ENCODE measurements around the gene ADAMTS19. TPM values are rescaled to one million over a fixed set of nuclear protein-coding genes. Genes with fewer than 3 reads are reported as not detected.

The ADAMTS19 gene
- total and polyA plus RNA-seq, 12 donors = 0.15 to 1.3 (median 0.43) TPM

DNA sequence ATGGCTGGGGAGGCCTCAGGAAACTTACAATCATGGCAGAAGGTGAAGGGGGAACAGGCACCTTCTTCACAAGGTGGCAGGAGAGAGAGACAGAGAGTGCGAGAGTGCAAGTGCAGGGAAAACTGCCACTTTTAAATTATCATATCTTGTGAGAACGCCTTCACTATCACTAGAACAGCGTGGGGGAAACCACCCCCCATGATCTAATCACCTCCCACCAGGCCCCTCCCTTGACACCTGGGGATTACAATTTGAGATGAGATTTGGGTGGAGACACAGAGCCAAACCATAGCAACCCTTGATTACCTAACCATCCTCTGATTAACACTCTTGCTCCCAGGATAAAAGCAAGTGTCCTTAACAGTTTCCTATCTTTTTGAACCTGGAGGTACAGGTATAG lies 21.1 kb downstream of the ADAMTS19 start:
- intact Hi-C loops (cut with DNase I) = no loop called here
- peaks cover 0 to 9% (median 0%) of the 10 kb centered on the region in 9 donors for H3K4me1 ChIP-seq

DNA sequence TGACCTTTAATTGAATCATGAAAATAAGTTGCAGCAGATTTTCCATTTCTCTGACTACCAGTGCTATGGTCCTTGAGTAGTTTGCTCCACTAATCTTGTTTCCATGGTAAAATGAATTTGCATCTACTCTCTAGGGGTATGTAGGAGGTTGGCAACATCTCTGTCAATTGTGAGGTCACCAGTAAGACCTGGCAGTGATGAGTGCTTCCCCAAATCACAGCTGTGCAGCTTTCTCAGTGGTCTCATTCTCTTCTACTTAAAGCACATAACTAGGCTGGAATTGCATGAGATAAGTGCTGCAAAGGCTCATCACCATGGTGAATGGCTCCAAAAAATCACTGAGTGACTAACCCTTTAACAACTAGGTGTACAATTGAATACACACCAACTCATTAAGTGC lies 36.3 kb downstream of the ADAMTS19 start:
- Histone ChIP-seq H3K4me3 (no peak overlapping the region), H3K9me3 (no peaks in the 10 kb centered on the region), H3K27me3 (no peaks in the 10 kb centered on the region), H3K27ac (peak overlapping the region in 3 of 10 donors; percentile 40 to 55 (median 43)), H3K4me1 (no peaks in the 10 kb centered on the region), H3K36me3 (no peaks in the 10 kb centered on the region)
- peak; percentile 61 to 95 (median 82) for ATAC-seq
- peak in 1 of 2 donors; percentile 34 for DNase-seq
- intact Hi-C loops (cut with DNase I) = no loop called here
- TF ChIP-seq, protein P1, sequence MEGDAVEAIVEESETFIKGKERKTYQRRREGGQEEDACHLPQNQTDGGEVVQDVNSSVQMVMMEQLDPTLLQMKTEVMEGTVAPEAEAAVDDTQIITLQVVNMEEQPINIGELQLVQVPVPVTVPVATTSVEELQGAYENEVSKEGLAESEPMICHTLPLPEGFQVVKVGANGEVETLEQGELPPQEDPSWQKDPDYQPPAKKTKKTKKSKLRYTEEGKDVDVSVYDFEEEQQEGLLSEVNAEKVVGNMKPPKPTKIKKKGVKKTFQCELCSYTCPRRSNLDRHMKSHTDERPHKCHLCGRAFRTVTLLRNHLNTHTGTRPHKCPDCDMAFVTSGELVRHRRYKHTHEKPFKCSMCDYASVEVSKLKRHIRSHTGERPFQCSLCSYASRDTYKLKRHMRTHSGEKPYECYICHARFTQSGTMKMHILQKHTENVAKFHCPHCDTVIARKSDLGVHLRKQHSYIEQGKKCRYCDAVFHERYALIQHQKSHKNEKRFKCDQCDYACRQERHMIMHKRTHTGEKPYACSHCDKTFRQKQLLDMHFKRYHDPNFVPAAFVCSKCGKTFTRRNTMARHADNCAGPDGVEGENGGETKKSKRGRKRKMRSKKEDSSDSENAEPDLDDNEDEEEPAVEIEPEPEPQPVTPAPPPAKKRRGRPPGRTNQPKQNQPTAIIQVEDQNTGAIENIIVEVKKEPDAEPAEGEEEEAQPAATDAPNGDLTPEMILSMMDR (IDR thresholded peaks at IDR 0.05) = no peak

More for the DNA sequence above, 21.1 kb downstream of the ADAMTS19 start:
- no peak overlapping the region for H3K4me3 ChIP-seq
- H3K27me3 ChIP-seq = no peaks in the 10 kb centered on the region
- no peaks in the 10 kb centered on the region for H3K36me3 ChIP-seq
- no peaks in the 10 kb centered on the region for H3K9me3 ChIP-seq
- DNase-seq = no peak
- TF ChIP-seq, protein P1 (IDR thresholded peaks at IDR 0.05) = no peak
- no peak for ATAC-seq
- 56 to 60% methylated on average over 3 of the region's 3 CpGs for WGBS, 2 donors
- H3K27ac ChIP-seq = no peak overlapping the region

DNA sequence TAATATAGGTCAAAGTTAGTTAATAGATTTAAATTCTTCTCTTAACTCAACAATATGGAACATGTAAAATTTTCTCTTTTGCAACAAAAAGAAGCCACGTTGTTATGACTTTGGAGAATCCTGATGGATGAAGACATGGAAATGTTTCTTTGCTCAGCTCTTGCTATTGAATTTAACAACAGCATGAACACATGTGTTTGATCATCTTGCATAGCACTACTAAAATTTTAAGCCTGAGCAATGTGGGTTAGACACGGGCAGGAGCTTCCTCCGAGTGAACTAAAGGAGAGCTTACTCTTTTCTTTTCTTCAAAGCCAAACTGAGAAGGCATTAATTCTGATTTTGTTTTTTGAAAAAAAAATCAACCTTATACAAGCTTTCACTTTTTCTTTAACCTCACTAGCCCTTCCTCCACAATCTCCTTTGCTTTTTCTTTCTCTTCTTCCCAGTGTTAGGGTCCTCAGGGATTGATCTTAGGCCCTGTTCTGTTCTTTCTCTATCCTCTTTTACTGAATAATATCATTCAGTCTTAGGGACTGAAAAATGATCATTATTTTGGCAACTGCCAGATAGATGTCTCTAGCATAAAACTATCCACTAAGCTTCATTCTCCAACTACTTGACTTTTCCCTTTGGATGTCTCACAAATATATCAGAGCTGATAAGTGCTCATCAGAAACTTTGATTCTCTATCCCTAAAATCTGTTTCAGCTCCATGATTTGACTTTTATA lies 36.9 kb downstream of the ADAMTS19 start:
- H3K4me3 ChIP-seq = peak overlapping the region in 1 of 10 donors; percentile 5
- H3K9me3 ChIP-seq = no peaks in the 10 kb centered on the region
- 65 to 66% methylated on average over 3 of the region's 3 CpGs for WGBS, 2 donors
- peak overlapping the region in 6 of 10 donors; percentile 3 to 55 (median 28) for H3K27ac ChIP-seq
- no peaks in the 10 kb centered on the region for H3K27me3 ChIP-seq
- no peak for DNase-seq
- H3K4me1 ChIP-seq = no peaks in the 10 kb centered on the region
- peak in 1 of 8 donors; percentile 52 for ATAC-seq
- intact Hi-C loops (cut with DNase I) = no loop called here
- H3K36me3 ChIP-seq = no peaks in the 10 kb centered on the region
- TF ChIP-seq, protein P1 (IDR thresholded peaks at IDR 0.05) = no peak

DNA sequence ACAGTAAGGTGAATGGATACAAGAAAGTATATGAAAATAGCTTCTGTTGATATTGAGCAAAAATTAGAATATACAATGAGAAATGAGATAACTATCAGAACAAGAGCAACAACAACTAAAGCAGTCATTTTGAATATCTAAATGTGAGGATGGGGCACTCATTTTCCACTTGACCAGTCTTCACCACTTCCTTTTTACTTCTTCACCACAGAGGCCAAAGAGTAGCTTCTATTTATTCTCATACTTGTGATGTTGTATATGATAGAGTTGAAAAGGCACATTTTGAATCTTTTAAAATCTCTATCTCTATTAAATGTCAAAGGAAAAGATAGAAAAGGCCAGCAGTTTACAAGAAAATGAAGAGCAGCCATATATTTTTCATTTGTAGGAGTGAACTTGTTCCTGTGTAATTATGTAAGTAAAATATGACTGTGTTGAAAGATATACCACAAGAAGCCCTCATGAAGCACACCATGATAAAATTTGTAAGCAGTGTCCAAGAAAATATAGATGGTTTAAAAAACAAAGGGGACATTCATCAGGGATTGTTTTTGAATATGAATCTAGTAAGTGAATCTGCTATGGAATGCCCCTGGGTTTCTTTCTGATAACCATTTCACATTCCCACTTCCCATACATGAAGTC lies 39.2 kb downstream of the ADAMTS19 start:
- DNase-seq = no peak
- TF ChIP-seq, protein P1 (IDR thresholded peaks at IDR 0.05) = no peak
- Histone ChIP-seq H3K9me3 (no peaks in the 10 kb centered on the region), H3K36me3 (no peaks in the 10 kb centered on the region), H3K4me1 (no peaks in the 10 kb centered on the region), H3K27ac (no peak overlapping the region), H3K4me3 (no peak overlapping the region), H3K27me3 (no peaks in the 10 kb centered on the region)
- no peak for ATAC-seq
- intact Hi-C loops (cut with DNase I) = no loop called here

Data from heart right ventricle (tissue), 16 donors.